ENCODE results near the gene CD86. TPM values are rescaled to one million over a fixed set of nuclear protein-coding genes. Genes with fewer than 3 reads are reported as not detected.
A peak's percentile ranks its signal among the peaks of the same experiment; 100 is the strongest.

The CD86 gene
- total RNA-seq, 4 donors from 2014 or later: 1.8 to 7.5 (median 4.2) TPM

DNA sequence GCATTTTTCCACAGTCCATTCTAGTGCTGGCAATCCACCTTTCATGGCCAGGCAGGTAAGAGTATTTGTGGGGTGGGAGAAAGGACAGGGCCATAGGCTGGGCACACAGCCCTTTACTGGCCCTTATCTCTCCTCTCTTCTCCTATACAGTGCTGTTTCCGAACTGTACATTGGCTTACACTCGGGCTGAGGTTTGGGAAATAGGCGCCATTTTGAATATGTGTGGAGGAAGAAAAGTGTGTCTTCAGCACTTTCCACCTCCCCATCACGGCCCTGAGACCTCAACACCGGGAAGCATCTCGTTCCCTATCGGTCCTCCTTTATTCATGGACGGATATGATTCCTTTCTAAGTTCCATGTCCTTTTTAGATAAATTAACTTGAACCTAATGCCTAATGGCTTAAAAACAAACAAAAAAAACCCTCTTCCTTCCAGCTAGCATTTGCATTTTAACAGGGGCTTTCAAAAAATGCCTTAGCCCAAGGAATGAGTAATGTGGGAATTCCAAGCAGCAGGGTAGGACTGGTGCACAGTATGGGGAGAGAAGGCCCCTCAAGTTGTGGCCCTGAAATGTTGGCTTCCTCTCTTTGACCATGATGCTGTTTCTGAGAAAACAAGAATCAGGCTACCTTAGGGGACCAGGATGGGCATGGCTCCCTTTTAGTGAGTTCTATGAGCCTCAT lies 24.5 kb downstream of the CD86 start:
- no peak overlapping the region for H3K4me3 ChIP-seq
- no peak for DNase-seq (ENCODE audit: extremely low spot score)
- H3K36me3 ChIP-seq: no peaks in the 10 kb centered on the region
- intact Hi-C loops (cut with DNase I): no loop called here
- 93% methylated on average over 8 of the region's 8 CpGs for WGBS
- H3K4me1 ChIP-seq: peaks cover 0 to 5% (median 0%) of the 10 kb centered on the region in 4 donors
- no peaks in the 10 kb centered on the region for H3K27me3 ChIP-seq
- H3K9me3 ChIP-seq: no peaks in the 10 kb centered on the region
- no peak overlapping the region for H3K27ac ChIP-seq (replicated peaks in 1 of 4)
- TF ChIP-seq POLR2AphosphoS5 (IDR thresholded peaks at IDR 0.05) (no peak), EP300 (IDR thresholded peaks at IDR 0.05) (no peak), POLR2A (IDR thresholded peaks at IDR 0.05; ENCODE audit: low read depth) (no peak)
- TF ChIP-seq, protein P1, sequence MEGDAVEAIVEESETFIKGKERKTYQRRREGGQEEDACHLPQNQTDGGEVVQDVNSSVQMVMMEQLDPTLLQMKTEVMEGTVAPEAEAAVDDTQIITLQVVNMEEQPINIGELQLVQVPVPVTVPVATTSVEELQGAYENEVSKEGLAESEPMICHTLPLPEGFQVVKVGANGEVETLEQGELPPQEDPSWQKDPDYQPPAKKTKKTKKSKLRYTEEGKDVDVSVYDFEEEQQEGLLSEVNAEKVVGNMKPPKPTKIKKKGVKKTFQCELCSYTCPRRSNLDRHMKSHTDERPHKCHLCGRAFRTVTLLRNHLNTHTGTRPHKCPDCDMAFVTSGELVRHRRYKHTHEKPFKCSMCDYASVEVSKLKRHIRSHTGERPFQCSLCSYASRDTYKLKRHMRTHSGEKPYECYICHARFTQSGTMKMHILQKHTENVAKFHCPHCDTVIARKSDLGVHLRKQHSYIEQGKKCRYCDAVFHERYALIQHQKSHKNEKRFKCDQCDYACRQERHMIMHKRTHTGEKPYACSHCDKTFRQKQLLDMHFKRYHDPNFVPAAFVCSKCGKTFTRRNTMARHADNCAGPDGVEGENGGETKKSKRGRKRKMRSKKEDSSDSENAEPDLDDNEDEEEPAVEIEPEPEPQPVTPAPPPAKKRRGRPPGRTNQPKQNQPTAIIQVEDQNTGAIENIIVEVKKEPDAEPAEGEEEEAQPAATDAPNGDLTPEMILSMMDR (IDR thresholded peaks at IDR 0.05): no peak

DNA sequence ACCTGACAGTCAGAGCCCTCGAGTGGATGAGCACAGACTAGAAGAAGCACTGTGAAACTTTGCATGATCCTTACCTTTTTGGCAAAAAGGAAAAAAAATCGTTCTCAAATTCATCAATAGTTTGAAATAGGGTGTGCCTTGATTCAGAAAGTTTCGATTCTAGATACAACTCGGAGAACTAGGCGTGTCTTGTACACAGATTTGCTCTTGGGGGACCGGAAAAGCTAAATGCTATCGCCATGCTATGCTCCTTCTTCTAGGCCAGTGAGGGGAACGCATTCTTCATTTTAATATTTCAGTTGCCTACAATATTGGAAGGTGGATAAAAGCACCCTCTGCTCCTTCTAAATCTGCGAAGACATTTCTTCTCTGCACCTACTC lies 25.0 kb downstream of the CD86 start:
- TF ChIP-seq, protein P1 (IDR thresholded peaks at IDR 0.05): no peak
- TF ChIP-seq EP300 (IDR thresholded peaks at IDR 0.05): no peak
- no peak for TF ChIP-seq POLR2A (IDR thresholded peaks at IDR 0.05; ENCODE audit: low read depth)
- TF ChIP-seq POLR2AphosphoS5 (IDR thresholded peaks at IDR 0.05): no peak
- intact Hi-C loops (cut with DNase I): no loop called here
- Histone ChIP-seq H3K27ac (replicated peaks in 1 of 4) (no peak overlapping the region), H3K36me3 (no peaks in the 10 kb centered on the region), H3K4me3 (no peak overlapping the region), H3K27me3 (no peaks in the 10 kb centered on the region), H3K4me1 (peaks cover 0 to 5% (median 0%) of the 10 kb centered on the region in 4 donors), H3K9me3 (no peaks in the 10 kb centered on the region)
- no peak for DNase-seq (ENCODE audit: extremely low spot score)
- WGBS: 88% methylated on average over 9 of the region's 9 CpGs

DNA sequence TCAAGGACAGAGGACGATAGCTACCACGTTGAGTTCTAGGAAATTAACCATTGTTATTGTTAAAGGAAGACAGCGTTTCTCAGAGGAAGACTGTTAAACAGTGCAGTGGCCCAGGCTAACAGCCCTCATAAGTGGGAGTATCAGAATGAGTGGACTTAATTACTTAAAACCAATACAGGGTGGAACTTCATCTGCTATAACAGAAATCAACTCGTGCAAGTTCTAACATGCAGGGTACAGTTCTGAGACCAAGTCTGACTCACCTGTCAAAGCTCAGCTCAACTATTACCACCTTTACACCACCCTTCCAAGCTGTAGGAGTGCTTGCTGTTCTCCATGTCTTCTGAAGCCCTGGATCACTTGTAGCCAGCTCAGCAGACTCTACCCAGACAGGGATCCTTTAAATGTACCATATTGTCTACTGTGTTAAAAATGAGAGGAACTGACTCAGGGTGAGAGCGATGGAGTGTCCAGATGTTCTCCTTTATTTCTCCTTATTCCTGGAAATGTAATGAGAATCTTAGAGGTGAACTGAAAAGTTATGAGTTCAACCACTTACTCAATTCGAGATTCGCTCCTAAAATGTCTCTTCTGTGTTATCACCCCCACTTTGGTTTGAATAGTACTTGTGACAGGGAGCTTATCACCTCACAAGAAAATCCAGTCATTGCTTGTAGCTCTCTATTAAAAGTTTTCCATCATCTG lies 26.5 kb downstream of the CD86 start:
- Histone ChIP-seq H3K27ac (replicated peaks in 1 of 4) (no peak overlapping the region), H3K9me3 (no peaks in the 10 kb centered on the region), H3K27me3 (no peaks in the 10 kb centered on the region), H3K36me3 (no peaks in the 10 kb centered on the region), H3K4me1 (peaks cover 0 to 5% (median 0%) of the 10 kb centered on the region in 4 donors), H3K4me3 (no peak overlapping the region)
- TF ChIP-seq EP300 (IDR thresholded peaks at IDR 0.05) (no peak), POLR2A (IDR thresholded peaks at IDR 0.05; ENCODE audit: low read depth) (no peak), POLR2AphosphoS5 (IDR thresholded peaks at IDR 0.05) (no peak)
- TF ChIP-seq, protein P1 (IDR thresholded peaks at IDR 0.05): no peak
- intact Hi-C loops (cut with DNase I): no loop called here
- DNase-seq (ENCODE audit: extremely low spot score): peak; percentile 72
- 61% methylated on average over 7 of the region's 7 CpGs for WGBS

DNA sequence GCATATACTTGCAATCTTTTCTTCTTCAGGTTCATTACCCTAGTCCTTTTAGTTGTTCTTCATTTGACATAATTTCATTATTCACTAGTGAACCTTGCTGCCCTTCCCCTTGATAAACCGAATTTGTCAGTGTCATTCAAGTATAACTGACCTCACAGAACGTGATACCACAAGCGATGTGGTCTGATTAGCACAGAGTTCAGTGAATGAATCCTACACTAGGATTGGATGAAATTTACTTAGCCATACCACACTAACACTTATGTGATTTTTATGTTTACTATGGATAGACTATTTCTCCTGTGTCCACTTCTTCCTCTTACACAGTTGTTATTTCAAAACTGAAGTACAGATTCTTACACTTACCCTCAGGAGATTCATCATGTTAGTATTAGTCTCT lies 27.2 kb downstream of the CD86 start:
- Histone ChIP-seq H3K27ac (replicated peaks in 1 of 4) (no peak overlapping the region), H3K9me3 (no peaks in the 10 kb centered on the region), H3K4me3 (no peak overlapping the region), H3K27me3 (no peaks in the 10 kb centered on the region), H3K36me3 (no peaks in the 10 kb centered on the region), H3K4me1 (peaks cover 0 to 5% (median 0%) of the 10 kb centered on the region in 4 donors)
- intact Hi-C loops (cut with DNase I): no loop called here
- TF ChIP-seq POLR2AphosphoS5 (IDR thresholded peaks at IDR 0.05): no peak
- WGBS: 62% methylated on average over 3 of the region's 3 CpGs
- no peak for DNase-seq (ENCODE audit: extremely low spot score)

DNA sequence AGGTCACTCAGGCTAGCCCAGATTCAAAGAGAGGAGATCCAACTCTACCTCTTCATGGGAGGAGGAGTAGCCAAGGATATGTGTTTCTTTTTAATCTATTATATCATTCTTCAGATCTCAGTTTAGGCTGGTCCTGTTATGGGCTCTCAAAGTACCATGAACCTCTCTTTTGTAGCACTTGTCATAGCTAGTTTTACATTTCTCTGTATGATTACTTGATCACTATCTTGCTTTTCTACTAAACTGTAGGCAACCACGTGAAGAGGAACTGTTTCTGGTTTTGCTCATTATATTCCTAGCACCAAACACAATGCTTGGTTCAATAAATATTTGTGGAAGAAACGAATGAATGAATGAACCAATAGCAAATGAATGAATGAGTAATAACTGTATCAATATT lies 29.6 kb downstream of the CD86 start:
- Histone ChIP-seq H3K4me1 (no peaks in the 10 kb centered on the region), H3K27me3 (no peaks in the 10 kb centered on the region), H3K36me3 (no peaks in the 10 kb centered on the region), H3K27ac (replicated peaks in 1 of 4) (no peak overlapping the region), H3K4me3 (no peak overlapping the region), H3K9me3 (no peaks in the 10 kb centered on the region)
- intact Hi-C loops (cut with DNase I): no loop called here
- no peak for DNase-seq (ENCODE audit: extremely low spot score)
- WGBS: 67% methylated on average over 2 of the region's 2 CpGs
- TF ChIP-seq EP300 (IDR thresholded peaks at IDR 0.05) (no peak), POLR2A (IDR thresholded peaks at IDR 0.05; ENCODE audit: low read depth) (no peak), POLR2AphosphoS5 (IDR thresholded peaks at IDR 0.05) (no peak)
- TF ChIP-seq, protein P1 (IDR thresholded peaks at IDR 0.05): no peak

Data from esophagus muscularis mucosa (tissue), 4 donors.